Thymus (tissue), 11 donors: Measurements from ENCODE around the gene CSH1. TPM values are rescaled to one million over a fixed set of nuclear protein-coding genes. Genes with fewer than 3 reads are reported as not detected.

Source experiments
- DNase-seq, 9 donors: peaks; one replicate each; pipeline ENCODE4 v3.0.0-alpha.2; 2013; ENCODE audit warnings: low spot score in 9 of 9, low read depth in 6 of 9, missing footprints in 1 of 9
- H3K27ac ChIP-seq, 2 donors: one replicate each; pipeline ENCODE4 v1.5.1; 2013; ENCODE audit warnings: control low read depth in 1 of 2, low read depth in 1 of 2, low read length in 1 of 2, mild to moderate bottlenecking in 1 of 2, moderate library complexity in 1 of 2
- H3K27me3 ChIP-seq, 2 donors: one replicate each; pipeline ENCODE4 v1.5.1; 2013; ENCODE audit warnings: low read length in 1 of 2; ENCODE audit not compliant: control insufficient read depth in 2 of 2, insufficient read depth in 1 of 2
- H3K36me3 ChIP-seq, 2 donors: one replicate each; pipeline ENCODE4 v1.5.1; 2013; ENCODE audit warnings: low read length in 1 of 2, mild to moderate bottlenecking in 1 of 2, moderate library complexity in 1 of 2; ENCODE audit not compliant: control insufficient read depth in 2 of 2, insufficient read depth in 2 of 2
- H3K4me1 ChIP-seq, 2 donors: one replicate each; pipeline ENCODE4 v1.5.1; 2013; ENCODE audit warnings: low read length in 2 of 2; ENCODE audit not compliant: control insufficient read depth in 2 of 2, insufficient read depth in 2 of 2
- H3K4me3 ChIP-seq, 2 donors: one replicate each; pipeline ENCODE4 v1.5.1; 2013; ENCODE audit warnings: low read length in 2 of 2, control low read depth in 1 of 2, mild to moderate bottlenecking in 1 of 2
- H3K9me3 ChIP-seq, 2 donors: one replicate each; pipeline ENCODE4 v1.5.1; 2013; ENCODE audit warnings: low read length in 1 of 2, mild to moderate bottlenecking in 1 of 2; ENCODE audit not compliant: control insufficient read depth in 2 of 2, insufficient read depth in 1 of 2
- WGBS: extraction: QIAGEN DNeasy Blood & Tissue Kit; methylation state at CpG from one replicate; pipeline ENCODE4 v1.1.7; 2013; 5-methylcytosine and 5-hydroxymethylcytosine counted together
- polyA plus RNA-seq: library from polyadenylated mRNA; stranded (reverse); fragments of 200-250 nt; gene quantifications from one replicate; pipeline ENCODE4 v1.2.3, GENCODE V29; 2013
- total RNA-seq: library from RNA; stranded (reverse); fragments of 120-200 nt; gene quantifications from one replicate; pipeline ENCODE4 v1.2.4, GENCODE V29; 2013
- donor health status: healthy.

CSH1 gene
- total and polyA plus RNA-seq, 2 donors, result 2.3 to 11.6 TPM

DNA sequence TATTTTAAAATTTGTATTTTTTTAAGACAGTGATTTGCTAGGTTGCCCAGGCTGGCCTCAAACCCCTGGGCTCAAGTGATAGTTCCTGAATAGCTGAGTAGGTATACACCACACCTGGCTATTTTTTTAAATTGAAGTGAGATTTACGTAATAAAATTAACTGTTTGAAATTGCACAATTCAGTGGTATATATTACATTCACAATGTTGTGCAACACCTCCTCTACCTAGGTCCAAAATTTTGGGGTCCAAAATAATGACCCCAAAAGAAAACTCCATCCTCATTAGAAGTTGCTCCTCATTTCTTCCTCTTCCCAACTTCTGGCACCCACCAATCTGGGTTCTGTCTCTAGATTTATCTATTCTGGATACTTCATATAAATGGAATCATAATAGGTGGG lies 50.9 kb downstream of the CSH1 start:
- DNase-seq, result no peak
- 52% methylated on average over 1 of the region's 1 CpG for WGBS

More for the DNA sequence above, 50.9 kb downstream of the CSH1 start:
- Histone ChIP-seq H3K27me3 (peaks cover 0 to 8% of the 10 kb centered on the region in 2 donors), H3K4me1 (peaks cover 16 to 38% of the 10 kb centered on the region in 2 donors), H3K27ac (no peak overlapping the region), H3K9me3 (peaks cover 1 to 12% of the 10 kb centered on the region in 2 donors), H3K4me3 (no peak overlapping the region), H3K36me3 (no peaks in the 10 kb centered on the region)

Other genes starting within 250 kb of the CSH1 start
- gene LIMD2, start 196.4 kb downstream of the CSH1 start, total RNA-seq, result 202 TPM
- gene LIMD2, start 196.4 kb downstream of the CSH1 start, polyA plus RNA-seq, result 309 TPM
- gene STRADA, start 154.8 kb downstream of the CSH1 start, total RNA-seq, result 13.4 TPM
- 32.2 TPM for gene STRADA, start 154.8 kb downstream of the CSH1 start, polyA plus RNA-seq
- 34.7 TPM for gene CCDC47, start 123.0 kb downstream of the CSH1 start, total RNA-seq
- gene CCDC47, start 123.0 kb downstream of the CSH1 start, polyA plus RNA-seq, result 25.9 TPM
- gene DDX42, start 122.4 kb downstream of the CSH1 start, total RNA-seq, result 58.9 TPM
- 92.8 TPM for gene DDX42, start 122.4 kb downstream of the CSH1 start, polyA plus RNA-seq
- 31.7 TPM for gene PSMC5, start 69.1 kb downstream of the CSH1 start, total RNA-seq
- gene PSMC5, start 69.1 kb downstream of the CSH1 start, polyA plus RNA-seq, result 179 TPM
- 32.9 TPM for gene FTSJ3, start 68.9 kb downstream of the CSH1 start, total RNA-seq
- gene FTSJ3, start 68.9 kb downstream of the CSH1 start, polyA plus RNA-seq, result 21.0 TPM
- 72.1 TPM for gene SMARCD2, start 53.9 kb downstream of the CSH1 start, total RNA-seq
- 68.9 TPM for gene SMARCD2, start 53.9 kb downstream of the CSH1 start, polyA plus RNA-seq
- gene CSH2, start 22.9 kb downstream of the CSH1 start, total RNA-seq, result 1.0 TPM
- gene CSH2, start 22.9 kb downstream of the CSH1 start, polyA plus RNA-seq, result 11.2 TPM
- gene GH2, start 14.6 kb downstream of the CSH1 start, total RNA-seq, result 0.24 TPM
- gene GH2, start 14.6 kb downstream of the CSH1 start, polyA plus RNA-seq, result 1.2 TPM
- 0.24 TPM for gene CSHL1, start 14.7 kb upstream of the CSH1 start, total RNA-seq
- gene CSHL1, start 14.7 kb upstream of the CSH1 start, polyA plus RNA-seq, result 1.3 TPM
- gene GH1, start 22.3 kb upstream of the CSH1 start, total RNA-seq, result 0.33 TPM
- gene GH1, start 22.3 kb upstream of the CSH1 start, polyA plus RNA-seq, result 3.1 TPM
- gene CD79B, start 35.8 kb upstream of the CSH1 start, total RNA-seq, result 19.5 TPM
- gene CD79B, start 35.8 kb upstream of the CSH1 start, polyA plus RNA-seq, result 34.1 TPM
- 0.19 TPM for gene SCN4A, start 76.3 kb upstream of the CSH1 start, total RNA-seq
- 0.46 TPM for gene SCN4A, start 76.3 kb upstream of the CSH1 start, polyA plus RNA-seq
- gene PRR29, start 101.8 kb upstream of the CSH1 start, total RNA-seq, result 0.28 TPM
- 0.43 TPM for gene PRR29, start 101.8 kb upstream of the CSH1 start, polyA plus RNA-seq
- 53.9 TPM for gene ICAM2, start 124.1 kb upstream of the CSH1 start, total RNA-seq
- 38.6 TPM for gene ICAM2, start 124.1 kb upstream of the CSH1 start, polyA plus RNA-seq
- 5.9 TPM for gene ERN1, start 233.6 kb upstream of the CSH1 start, total RNA-seq
- gene ERN1, start 233.6 kb upstream of the CSH1 start, polyA plus RNA-seq, result 7.4 TPM